ENCODE data around the gene CFAP119. TPM values are rescaled to one million over a fixed set of nuclear protein-coding genes. Genes with fewer than 3 reads are reported as not detected.

CFAP119 gene
- total and polyA plus RNA-seq, 9 of the 15 experiments (the other 6 are each of a cell fraction or from before 2014, with no cell fraction given) = 5.5 to 33.7 (median 9.6) TPM

GRCh38 chr16:30777591-30778297, 15.9 kb upstream of the CFAP119 start:
- ChIA-PET POLR2A (interaction anchor here (0.6 to 2.6 kb wide), 24 partner anchors 9 to 1096 kb away, joined by 3 to 16 read pairs (median 4); partner anchors contain the start of genes KAT8, PHKG2, ZNF267 and ZNF629), CTCF (ENCODE audit: low intra/inter-chr PET ratio) (no interaction called here)
- DNase-seq (ENCODE audit: extremely low read depth in 1 of 4, low spot score in 3 of 4) = no peak
- H3K9ac ChIP-seq (ENCODE audit: insufficient read depth in 1 of 2, low read depth in 2 of 2, low read length in 2 of 2) = peak overlapping the region; percentile 89 to 98; a peak in 3 of 4 replicates
- no peak for ATAC-seq
- H3K9me3 ChIP-seq (replicated peaks; ENCODE audit: control insufficient read depth, insufficient read depth, low read depth, low read length) = no peaks in the 10 kb centered on the region
- H3K4me2 ChIP-seq (ENCODE audit: insufficient read depth, low read length) = peak overlapping the region; percentile 95
- peak overlapping the region; percentile 94 for H3K27ac ChIP-seq (ENCODE audit: extremely low read depth, low read depth, low read length)
- no peak overlapping the region for H2AFZ ChIP-seq (ENCODE audit: low read depth, low read length)
- in situ Hi-C loops (cut with MboI) (no loop called here), intact Hi-C loops (cut with micrococcal nuclease) (loop anchor here (1.0 to 10.0 kb wide), 3 partner anchors 37 to 145 kb away; partner anchors contain the start of gene FBXL19)
- no TSS peak for BruUV-seq (replicated peaks)
- H3K79me2 ChIP-seq (ENCODE audit: control insufficient read depth, insufficient read depth, low read length) = peaks cover 33% of the 10 kb centered on the region
- no peak for FAIRE-seq
- WGBS (ENCODE audit: insufficient coverage, low coverage, missing lambda C conversion rate) = 76% methylated on average over 7 of the region's 7 CpGs
- H3K27me3 ChIP-seq (ENCODE audit: control insufficient read depth in 2 of 2, insufficient read depth in 2 of 2, low read length in 2 of 2) = no peaks in the 10 kb centered on the region
- peaks cover 51% of the 10 kb centered on the region; the same call in 2 of the 3 replicates for H3K36me3 ChIP-seq (ENCODE audit: control insufficient read depth, insufficient read depth, low read length)
- no peaks in the 10 kb centered on the region; the same call in 1 of the 2 replicates for H4K20me1 ChIP-seq (replicated peaks; ENCODE audit: control insufficient read depth, insufficient read depth, low read length)
- no peaks in the 10 kb centered on the region for H3K9me1 ChIP-seq (ENCODE audit: control insufficient read depth, insufficient read depth, low read length)
- H3K4me3 ChIP-seq = no peak overlapping the region
- H3K4me1 ChIP-seq (replicated peaks in 1 of 2; ENCODE audit: control insufficient read depth in 2 of 2, insufficient read depth in 2 of 2, low read length in 2 of 2) = peaks cover 27 to 55% of the 10 kb centered on the region in 2 experiments
- TF ChIP-seq SMARCA5 (IDR thresholded peaks at IDR 0.05) = no peak
- TF ChIP-seq ZNF165 (CRISPR knock-in tag; IDR thresholded peaks at IDR 0.05; ENCODE audit: borderline replicate concordance) = no peak
- no peak for TF ChIP-seq ZNF696 (CRISPR knock-in tag; conservative IDR thresholded peaks at IDR 0.05)
- TF ChIP-seq ZFX (CRISPR knock-in tag; IDR thresholded peaks at IDR 0.05) = peak; percentile 44
- peak; percentile 81 for TF ChIP-seq BRD9 (IDR thresholded peaks at IDR 0.05; ENCODE audit: low read depth, partially characterized antibody)
- TF ChIP-seq ZNF655 (CRISPR knock-in tag; IDR thresholded peaks at IDR 0.05) = no peak
- no peak for TF ChIP-seq HCFC1 (IDR thresholded peaks at IDR 0.05; ENCODE audit: low read depth, low read length)
- no peak for TF ChIP-seq NR2C2 (CRISPR knock-in tag; IDR thresholded peaks at IDR 0.05)
- no peak for TF ChIP-seq NR2C2 (tag; IDR thresholded peaks at IDR 0.05)
- TF ChIP-seq VEZF1 (CRISPR knock-in tag; IDR thresholded peaks at IDR 0.05) = 0 out of 2 replicates have a peak, but pooled peaks have one; percentile 7
- TF ChIP-seq EP400 (IDR thresholded peaks at IDR 0.05) = no peak
- TF ChIP-seq POLR2AphosphoS5 (IDR thresholded peaks at IDR 0.05; ENCODE audit: control insufficient read depth, insufficient read depth, low read depth, low read length) = peak; percentile 44; the same call in 1 of the 2 replicates
- TF ChIP-seq ZNF77 (CRISPR knock-in tag; IDR thresholded peaks at IDR 0.05) = no peak
- no peak for TF ChIP-seq WHSC1 (IDR thresholded peaks at IDR 0.05; ENCODE audit: low read length)
- TF ChIP-seq AFF4 (CRISPR knock-in tag; IDR thresholded peaks at IDR 0.05) = no peak
- TF ChIP-seq SMARCA4 (IDR thresholded peaks at IDR 0.05) = no peak
- TF ChIP-seq MTA2 (IDR thresholded peaks at IDR 0.05; ENCODE audit: low read depth) = no peak

Data from K562 (cell line).